Upper lobe of left lung (tissue), 4 donors: Measurements from ENCODE around the gene ATP6V0E1.

Experiments used
- EP300 ChIP-seq, 4 donors: sonication (generic); formaldehyde crosslinking; IDR thresholded peaks; one replicate each; pipeline ENCODE4 v1.5.1; 2017; ENCODE audit warnings: antibody characterized with exemption in 4 of 4, control low read depth in 2 of 4
- POLR2A ChIP-seq, 4 donors: fragments of 450-650 bp; IDR thresholded peaks; one replicate each; pipeline ENCODE4 v1.5.1; 2016 to 2017; ENCODE audit warnings: antibody characterized with exemption in 4 of 4, mild to moderate bottlenecking in 2 of 4
- POLR2AphosphoS5 ChIP-seq, 2 donors: sonication (generic); formaldehyde crosslinking; IDR thresholded peaks; one replicate each; pipeline ENCODE4 v1.5.1; 2017; ENCODE audit warnings: antibody characterized with exemption in 2 of 2
- TF ChIP-seq, protein P1 (sequence below), 6 experiments: fragments of 450-650 bp in 4 of 6; fragments of 200-600 bp in 2 of 6; sonication (generic) in 2 of 6; IDR thresholded peaks; one replicate each; pipeline ENCODE4 v1.5.1; 2016 to 2019; ENCODE audit warnings: antibody characterized with exemption in 6 of 6

DNA sequence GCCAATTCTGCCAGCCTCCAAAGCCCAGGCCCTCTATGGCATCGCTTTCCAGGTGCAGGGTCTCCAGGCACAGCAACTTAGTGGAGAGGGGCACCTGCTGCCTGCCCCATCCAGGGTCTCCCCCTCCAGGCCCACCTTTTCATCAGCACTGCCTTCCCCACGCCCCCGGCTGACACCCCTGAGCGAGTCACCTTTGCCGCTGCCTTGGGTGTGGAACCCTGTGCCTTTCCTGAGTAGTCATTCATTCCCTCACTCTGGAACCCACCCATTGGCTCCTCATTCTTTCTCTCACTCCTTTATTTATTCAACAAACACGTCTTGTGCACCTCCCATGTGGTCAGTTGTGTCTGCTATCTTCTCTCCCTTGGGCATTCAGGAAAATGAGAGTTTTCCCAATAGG, 38.8 kb upstream of the ATP6V0E1 start:
- TF ChIP-seq, protein P1, sequence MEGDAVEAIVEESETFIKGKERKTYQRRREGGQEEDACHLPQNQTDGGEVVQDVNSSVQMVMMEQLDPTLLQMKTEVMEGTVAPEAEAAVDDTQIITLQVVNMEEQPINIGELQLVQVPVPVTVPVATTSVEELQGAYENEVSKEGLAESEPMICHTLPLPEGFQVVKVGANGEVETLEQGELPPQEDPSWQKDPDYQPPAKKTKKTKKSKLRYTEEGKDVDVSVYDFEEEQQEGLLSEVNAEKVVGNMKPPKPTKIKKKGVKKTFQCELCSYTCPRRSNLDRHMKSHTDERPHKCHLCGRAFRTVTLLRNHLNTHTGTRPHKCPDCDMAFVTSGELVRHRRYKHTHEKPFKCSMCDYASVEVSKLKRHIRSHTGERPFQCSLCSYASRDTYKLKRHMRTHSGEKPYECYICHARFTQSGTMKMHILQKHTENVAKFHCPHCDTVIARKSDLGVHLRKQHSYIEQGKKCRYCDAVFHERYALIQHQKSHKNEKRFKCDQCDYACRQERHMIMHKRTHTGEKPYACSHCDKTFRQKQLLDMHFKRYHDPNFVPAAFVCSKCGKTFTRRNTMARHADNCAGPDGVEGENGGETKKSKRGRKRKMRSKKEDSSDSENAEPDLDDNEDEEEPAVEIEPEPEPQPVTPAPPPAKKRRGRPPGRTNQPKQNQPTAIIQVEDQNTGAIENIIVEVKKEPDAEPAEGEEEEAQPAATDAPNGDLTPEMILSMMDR (IDR thresholded peaks at IDR 0.05) = no peak
- TF ChIP-seq POLR2A (IDR thresholded peaks at IDR 0.05) (no peak), EP300 (IDR thresholded peaks at IDR 0.05) (no peak), POLR2AphosphoS5 (IDR thresholded peaks at IDR 0.05) (no peak)
